MM.1S (cell line): ENCODE data around the gene WFDC12.

Experiments used
- CTCF ChIP-seq: fragments of 300-600 bp; sonication (generic); IDR thresholded peaks from 2 replicates; pipeline ENCODE4 v1.5.1; 2016; ENCODE audit warnings: antibody characterized with exemption, low read length, mixed read lengths
- EZH2 ChIP-seq: fragments of 300-600 bp; sonication (generic); optimal IDR thresholded peaks from 2 replicates; pipeline ENCODE3; 2017; ENCODE audit warnings: low read depth, mild to moderate bottlenecking, antibody characterized with exemption, low read length, mixed read lengths

DNA sequence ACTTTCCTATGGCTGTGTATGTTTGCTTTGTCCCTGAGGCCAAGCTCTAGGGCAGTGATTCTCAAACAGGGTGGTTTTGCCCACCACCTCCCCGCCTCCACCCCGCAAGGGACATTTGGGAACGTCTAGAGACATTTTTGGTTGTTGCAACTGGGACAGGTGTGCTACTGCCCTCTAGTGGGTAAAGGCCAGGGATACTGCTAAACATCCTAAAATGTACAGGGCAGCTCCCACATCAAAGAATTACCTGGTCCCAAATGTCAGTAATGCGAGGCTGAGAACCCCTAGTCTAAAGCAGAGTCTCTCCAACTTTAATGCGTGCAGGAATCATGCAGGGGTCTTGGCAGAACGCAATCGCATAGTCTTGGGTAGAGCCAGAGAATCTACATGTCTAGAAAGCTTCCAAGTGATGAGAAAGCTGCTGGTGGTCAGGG lies 28.4 kb downstream of the WFDC12 start:
- peak; percentile 69 for TF ChIP-seq CTCF
- TF ChIP-seq EZH2: no peak
